ENCODE results near the gene CD300LF. TPM values are rescaled to one million over a fixed set of nuclear protein-coding genes. Genes with fewer than 3 reads are reported as not detected.
A peak's percentile ranks its signal among the peaks of the same experiment; 100 is the strongest.

CD300LF gene
- total RNA-seq, 1 donor from 2014 or later = 38.0 TPM

DNA sequence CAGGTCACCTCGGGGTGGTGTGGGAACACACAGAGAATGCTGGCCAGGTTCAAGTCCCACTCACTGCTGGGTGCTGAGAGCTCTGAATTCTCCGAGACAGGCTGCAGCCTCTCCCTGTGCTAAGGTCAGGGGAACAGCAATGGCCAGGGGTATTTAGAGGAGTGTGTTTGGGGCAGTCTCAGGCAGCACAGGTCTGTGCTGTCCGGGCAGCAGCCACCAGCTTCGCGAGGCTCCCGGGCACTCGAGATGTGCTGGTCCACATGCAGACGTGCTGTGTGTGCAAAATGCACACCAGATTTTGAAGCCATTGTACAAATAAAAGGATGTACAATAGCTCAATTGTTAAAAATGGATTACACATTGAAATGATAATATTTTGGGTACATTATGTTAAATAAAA is 42.8 kb upstream of the CD300LF start:
- Histone ChIP-seq H3K4me3 (no peak overlapping the region), H3K27me3 (no peaks in the 10 kb centered on the region), H3K27ac (no peak overlapping the region), H3K9me3 (no peaks in the 10 kb centered on the region), H3K36me3 (no peaks in the 10 kb centered on the region), H3K4me1 (peaks cover 51% of the 10 kb centered on the region)
- intact Hi-C loops (cut with DNase I) = no loop called here
- TF ChIP-seq, protein P1, sequence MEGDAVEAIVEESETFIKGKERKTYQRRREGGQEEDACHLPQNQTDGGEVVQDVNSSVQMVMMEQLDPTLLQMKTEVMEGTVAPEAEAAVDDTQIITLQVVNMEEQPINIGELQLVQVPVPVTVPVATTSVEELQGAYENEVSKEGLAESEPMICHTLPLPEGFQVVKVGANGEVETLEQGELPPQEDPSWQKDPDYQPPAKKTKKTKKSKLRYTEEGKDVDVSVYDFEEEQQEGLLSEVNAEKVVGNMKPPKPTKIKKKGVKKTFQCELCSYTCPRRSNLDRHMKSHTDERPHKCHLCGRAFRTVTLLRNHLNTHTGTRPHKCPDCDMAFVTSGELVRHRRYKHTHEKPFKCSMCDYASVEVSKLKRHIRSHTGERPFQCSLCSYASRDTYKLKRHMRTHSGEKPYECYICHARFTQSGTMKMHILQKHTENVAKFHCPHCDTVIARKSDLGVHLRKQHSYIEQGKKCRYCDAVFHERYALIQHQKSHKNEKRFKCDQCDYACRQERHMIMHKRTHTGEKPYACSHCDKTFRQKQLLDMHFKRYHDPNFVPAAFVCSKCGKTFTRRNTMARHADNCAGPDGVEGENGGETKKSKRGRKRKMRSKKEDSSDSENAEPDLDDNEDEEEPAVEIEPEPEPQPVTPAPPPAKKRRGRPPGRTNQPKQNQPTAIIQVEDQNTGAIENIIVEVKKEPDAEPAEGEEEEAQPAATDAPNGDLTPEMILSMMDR (IDR thresholded peaks at IDR 0.05) = no peak
- ATAC-seq (no peak), DNase-seq (no peak)

DNA sequence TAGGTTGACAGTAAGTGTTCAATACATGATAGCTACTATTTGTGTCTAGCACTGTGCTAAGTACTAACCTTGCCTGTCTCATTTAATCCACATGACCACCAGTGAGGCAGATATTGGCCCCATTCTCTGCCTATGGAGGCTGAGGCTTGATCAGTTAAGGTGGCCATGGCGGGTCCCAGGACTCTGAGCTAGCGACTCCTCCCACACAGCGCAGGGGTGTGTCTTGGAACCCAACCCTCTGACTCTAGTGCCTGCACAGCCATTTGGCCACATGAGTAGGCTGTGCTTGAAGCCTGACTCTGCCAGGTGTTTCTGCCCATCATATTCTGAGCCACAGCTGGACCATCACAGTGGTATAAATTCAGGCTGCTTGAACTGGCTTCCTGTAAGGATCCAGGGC is 42.1 kb upstream of the CD300LF start:
- H3K9me3 ChIP-seq = no peaks in the 10 kb centered on the region
- DNase-seq (no peak), ATAC-seq (no peak)
- no peaks in the 10 kb centered on the region for H3K27me3 ChIP-seq
- H3K27ac ChIP-seq = no peak overlapping the region
- no peak overlapping the region for H3K4me3 ChIP-seq
- TF ChIP-seq, protein P1 (IDR thresholded peaks at IDR 0.05) = no peak
- intact Hi-C loops (cut with DNase I) = no loop called here
- H3K4me1 ChIP-seq = peaks cover 49% of the 10 kb centered on the region
- no peaks in the 10 kb centered on the region for H3K36me3 ChIP-seq

- Histone ChIP-seq H3K4me1 (peaks cover 33% of the 10 kb centered on the region), H3K27me3 (no peaks in the 10 kb centered on the region), H3K9me3 (no peaks in the 10 kb centered on the region), H3K4me3 (no peak overlapping the region), H3K36me3 (no peaks in the 10 kb centered on the region), H3K27ac (no peak overlapping the region)
- no peak for ATAC-seq
- intact Hi-C loops (cut with DNase I) = no loop called here
- no peak for DNase-seq
- TF ChIP-seq, protein P1 (IDR thresholded peaks at IDR 0.05) = no peak
Observed at GRCh38 chr17:74752822-74753401, 40.2 kb upstream of the CD300LF start.

GRCh38 chr17:74752415-74752814 is 39.7 kb upstream of the CD300LF start:
- H3K36me3 ChIP-seq = no peaks in the 10 kb centered on the region
- H3K27ac ChIP-seq = no peak overlapping the region
- H3K27me3 ChIP-seq = no peaks in the 10 kb centered on the region
- DNase-seq = no peak
- H3K4me3 ChIP-seq = no peak overlapping the region
- no peaks in the 10 kb centered on the region for H3K9me3 ChIP-seq
- ATAC-seq = no peak
- H3K4me1 ChIP-seq = peaks cover 33% of the 10 kb centered on the region
- TF ChIP-seq, protein P1 (IDR thresholded peaks at IDR 0.05) = no peak
- intact Hi-C loops (cut with DNase I) = no loop called here

DNA sequence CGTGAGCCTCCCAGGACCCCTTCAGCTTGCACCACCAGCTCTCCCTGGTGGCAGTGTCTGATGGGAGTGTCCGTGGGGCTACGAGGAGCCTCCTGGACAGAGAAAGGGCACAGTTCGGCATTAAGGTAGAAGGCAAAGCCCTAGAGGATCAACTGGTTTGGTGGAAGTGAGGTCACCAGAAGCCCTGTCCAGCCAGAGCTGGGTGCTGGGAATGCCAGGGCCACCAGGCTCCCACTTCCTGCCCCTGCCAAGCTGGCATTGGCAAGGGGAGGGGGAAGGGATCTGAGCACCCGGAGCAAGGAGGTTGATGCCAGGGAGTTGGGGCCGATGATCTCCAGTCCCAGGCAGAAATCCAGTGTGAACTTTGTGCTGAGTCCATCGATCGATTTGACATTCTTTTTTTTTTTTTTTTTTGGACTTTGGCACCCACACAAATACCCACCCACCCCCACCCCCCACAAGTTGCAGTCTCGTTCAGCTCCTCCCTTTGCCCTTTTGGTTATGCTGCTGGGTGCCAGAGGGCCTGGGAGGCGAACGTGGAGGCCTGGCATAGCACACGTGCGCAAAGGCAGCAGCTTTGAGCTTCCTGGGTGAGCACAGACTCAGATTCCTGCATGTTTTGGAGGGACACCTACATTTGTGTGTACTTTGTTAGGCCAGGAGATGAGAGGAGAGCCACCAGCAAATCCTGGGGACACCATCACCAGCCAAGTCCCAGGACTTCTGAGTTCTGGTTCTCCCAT is 37.8 kb upstream of the CD300LF start:
- ATAC-seq = no peak
- intact Hi-C loops (cut with DNase I) = no loop called here
- Histone ChIP-seq H3K9me3 (no peaks in the 10 kb centered on the region), H3K4me1 (peaks cover 37% of the 10 kb centered on the region), H3K4me3 (peak overlapping the region; percentile 95), H3K36me3 (no peaks in the 10 kb centered on the region), H3K27me3 (no peaks in the 10 kb centered on the region), H3K27ac (peak overlapping the region; percentile 81)
- TF ChIP-seq, protein P1 (IDR thresholded peaks at IDR 0.05) = no peak
- no peak for DNase-seq
